OCI-LY7 (cell line): ENCODE data around the gene ELOVL1.

ENCODE experiments used
- EZH2phosphoT487 ChIP-seq: fragments of 200-600 bp; sonication (generic); IDR thresholded peaks from 2 replicates; pipeline ENCODE4 v1.6.1; 2018; ENCODE audit warnings: low read depth, borderline replicate concordance, mild to moderate bottlenecking, mixed run types, antibody characterized with exemption, low read length, moderate library complexity, mixed read lengths
- TF ChIP-seq, protein P1 (sequence below): fragments of 200-600 bp; sonication (generic); conservative IDR thresholded peaks from 2 replicates; pipeline ENCODE4 v1.5.1; 2014; ENCODE audit warnings: mild to moderate bottlenecking, antibody characterized with exemption, low read length, moderate library complexity, mixed read lengths

DNA sequence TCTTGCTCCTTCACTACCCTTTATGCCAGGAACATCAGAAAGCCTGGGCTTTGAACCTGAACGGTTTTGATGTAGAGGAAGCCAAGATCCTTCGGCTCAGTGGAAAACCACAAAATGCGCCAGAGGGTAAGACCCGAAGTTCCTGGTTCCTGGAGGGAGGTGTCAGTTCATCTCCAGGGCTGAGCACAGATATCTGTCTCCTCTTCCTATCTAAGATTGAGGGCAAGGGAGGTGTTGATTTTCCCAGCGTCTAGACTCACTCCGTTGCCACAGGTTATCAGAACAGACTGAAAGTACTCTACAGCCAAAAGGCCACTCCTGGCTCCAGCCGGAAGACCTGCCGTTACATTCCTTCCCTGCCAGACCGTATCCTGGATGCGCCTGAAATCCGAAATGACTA is 8.1 kb downstream of the ELOVL1 start:
- TF ChIP-seq, protein P1, sequence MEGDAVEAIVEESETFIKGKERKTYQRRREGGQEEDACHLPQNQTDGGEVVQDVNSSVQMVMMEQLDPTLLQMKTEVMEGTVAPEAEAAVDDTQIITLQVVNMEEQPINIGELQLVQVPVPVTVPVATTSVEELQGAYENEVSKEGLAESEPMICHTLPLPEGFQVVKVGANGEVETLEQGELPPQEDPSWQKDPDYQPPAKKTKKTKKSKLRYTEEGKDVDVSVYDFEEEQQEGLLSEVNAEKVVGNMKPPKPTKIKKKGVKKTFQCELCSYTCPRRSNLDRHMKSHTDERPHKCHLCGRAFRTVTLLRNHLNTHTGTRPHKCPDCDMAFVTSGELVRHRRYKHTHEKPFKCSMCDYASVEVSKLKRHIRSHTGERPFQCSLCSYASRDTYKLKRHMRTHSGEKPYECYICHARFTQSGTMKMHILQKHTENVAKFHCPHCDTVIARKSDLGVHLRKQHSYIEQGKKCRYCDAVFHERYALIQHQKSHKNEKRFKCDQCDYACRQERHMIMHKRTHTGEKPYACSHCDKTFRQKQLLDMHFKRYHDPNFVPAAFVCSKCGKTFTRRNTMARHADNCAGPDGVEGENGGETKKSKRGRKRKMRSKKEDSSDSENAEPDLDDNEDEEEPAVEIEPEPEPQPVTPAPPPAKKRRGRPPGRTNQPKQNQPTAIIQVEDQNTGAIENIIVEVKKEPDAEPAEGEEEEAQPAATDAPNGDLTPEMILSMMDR = no peak
- TF ChIP-seq EZH2phosphoT487 = no peak
